GM18517 (cell line): ENCODE results near the gene GNG3.
"Not testable (repeated sequence)": the region's sequence is repeated elsewhere in the genome, so short reads cannot be mapped to it uniquely, and the experiment has no call there.

Source experiments
- ATAC-seq: cut with Tn5 transposase; IDR thresholded peaks from one replicate; pipeline ENCODE4 v1.9.1; 2021; ENCODE audit warnings: mild to moderate bottlenecking, moderate library complexity; ENCODE audit not compliant: unreplicated experiment

The GNG3 gene

GRCh38 chr11:62716206-62716605, 8.7 kb downstream of the GNG3 start:
- ATAC-seq: no peak

- ATAC-seq: no peak
Measured at GRCh38 chr11:62716816-62717215, 9.3 kb downstream of the GNG3 start.

GRCh38 chr11:62719302-62719978, 12.0 kb downstream of the GNG3 start:
- ATAC-seq: no peak

GRCh38 chr11:62721994-62722393, 14.5 kb downstream of the GNG3 start:
- no peak for ATAC-seq

- no peak for ATAC-seq
Measured at GRCh38 chr11:62724171-62724570, 16.7 kb downstream of the GNG3 start.

GRCh38 chr11:62725646-62726045, 18.2 kb downstream of the GNG3 start:
- no peak for ATAC-seq

- ATAC-seq: peak; percentile 1
Measured at GRCh38 chr11:62726156-62726914, 18.9 kb downstream of the GNG3 start.

- no peak for ATAC-seq
Measured at GRCh38 chr11:62726915-62727164, 19.4 kb downstream of the GNG3 start.

- ATAC-seq: peak; percentile 58
Measured at GRCh38 chr11:62727165-62727871, 19.8 kb downstream of the GNG3 start, which contains the start of gene HNRNPUL2. TSS of gene HNRNPUL2 (minus strand) at chr11:62727457. CDS start at chr11:62727156, 301 bp downstream.

- ATAC-seq: peak; percentile 61
Measured at GRCh38 chr11:62727872-62728170, 20.3 kb downstream of the GNG3 start.

GRCh38 chr11:62728171-62728988, 20.9 kb downstream of the GNG3 start, which contains the start of gene TTC9C:
TSS of gene TTC9C (plus strand) at chr11:62728486. CDS start at chr11:62728849, 363 bp downstream.
- ATAC-seq: peak; percentile 9

GRCh38 chr11:62730076-62730475, 22.6 kb downstream of the GNG3 start:
- not testable (repeated sequence) for ATAC-seq

GRCh38 chr11:62732830-62733229, 25.4 kb downstream of the GNG3 start:
- no peak for ATAC-seq

GRCh38 chr11:62737196-62737595, 29.7 kb downstream of the GNG3 start:
- ATAC-seq: no peak

GRCh38 chr11:62747475-62748160, 40.1 kb downstream of the GNG3 start:
- no peak for ATAC-seq

- not testable (repeated sequence) for ATAC-seq
Measured at GRCh38 chr11:62749931-62750330, 42.5 kb downstream of the GNG3 start.

- no peak for ATAC-seq
Measured at GRCh38 chr11:62752177-62752785, 44.8 kb downstream of the GNG3 start.

- peak; percentile 4 for ATAC-seq
Measured at GRCh38 chr11:62752994-62753735, 45.7 kb downstream of the GNG3 start.
